ENCODE measurements around the gene MYL12B.

MYL12B gene

DNA sequence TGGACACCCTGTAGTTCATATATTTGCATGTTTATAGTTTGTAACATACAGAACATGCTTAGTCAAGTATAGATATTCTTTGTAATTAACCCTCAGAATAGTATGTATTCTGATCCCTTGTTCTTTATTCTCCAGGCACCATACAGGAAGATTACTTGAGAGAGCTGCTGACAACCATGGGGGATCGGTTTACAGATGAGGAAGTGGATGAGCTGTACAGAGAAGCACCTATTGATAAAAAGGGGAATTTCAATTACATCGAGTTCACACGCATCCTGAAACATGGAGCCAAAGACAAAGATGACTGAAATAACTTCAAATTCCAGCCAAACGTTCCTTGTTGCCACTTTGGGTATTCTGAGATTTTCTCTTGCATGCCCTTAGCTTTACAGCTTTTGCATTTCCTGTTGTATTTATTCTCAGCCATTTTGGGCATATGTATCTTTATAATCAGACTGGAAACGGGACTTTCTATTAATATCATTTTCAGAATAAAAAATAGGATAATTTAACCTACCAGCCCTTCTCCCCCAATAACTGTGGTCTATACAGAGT is 6.2 kb upstream of the MYL12B start:
- no peak overlapping the region for H2BK12ac ChIP-seq (ENCODE audit: low read length)
- H2AK5ac ChIP-seq (ENCODE audit: low read depth, low read length) = no peak overlapping the region
- H3K27ac ChIP-seq (replicated peaks; ENCODE audit: low read length) = no peak overlapping the region
- no peak overlapping the region for H3K9ac ChIP-seq (ENCODE audit: low read depth, low read length, poor library complexity)
- no peak for DNase-seq (ENCODE audit: low spot score)
- no peak overlapping the region for H3K4ac ChIP-seq (ENCODE audit: low read length)
- no peaks in the 10 kb centered on the region for H3K79me1 ChIP-seq (ENCODE audit: low read depth, low read length)
- H3K36me3 ChIP-seq (replicated peaks in 1 of 2; ENCODE audit: control insufficient read depth in 2 of 2, insufficient read depth in 2 of 2, low read length in 2 of 2) = peaks cover 20 to 84% of the 10 kb centered on the region in 2 donors
- no peak overlapping the region for H2AFZ ChIP-seq (ENCODE audit: low read length)
- H4K8ac ChIP-seq (ENCODE audit: low read depth, low read length) = no peak overlapping the region
- H3K18ac ChIP-seq (ENCODE audit: low read length) = no peak overlapping the region
- no peak overlapping the region for H3K4me3 ChIP-seq (ENCODE audit: low read length in 2 of 2)
- no peak overlapping the region for H4K91ac ChIP-seq (ENCODE audit: low read depth, low read length, poor library complexity)
- H2BK5ac ChIP-seq (ENCODE audit: low read length) = no peak overlapping the region
- H3K9me3 ChIP-seq (replicated peaks in 1 of 2; ENCODE audit: control insufficient read depth in 2 of 2, insufficient read depth in 1 of 2, low read depth in 1 of 2, low read length in 2 of 2) = no peaks in the 10 kb centered on the region
- H3K4me1 ChIP-seq (ENCODE audit: control insufficient read depth in 2 of 2, insufficient read depth in 1 of 2, low read depth in 1 of 2, low read length in 2 of 2) = no peaks in the 10 kb centered on the region
- no peak overlapping the region for H3K23ac ChIP-seq (ENCODE audit: low read depth, low read length, poor library complexity)
- no peak overlapping the region for H3K4me2 ChIP-seq (ENCODE audit: insufficient read depth, low read length, poor library complexity, severe bottlenecking)
- no peak overlapping the region for H2BK15ac ChIP-seq (ENCODE audit: low read length)
- H3K27me3 ChIP-seq (ENCODE audit: control insufficient read depth in 3 of 3, insufficient read depth in 3 of 3, low read depth in 1 of 3, low read length in 3 of 3) = no peaks in the 10 kb centered on the region
- H2BK120ac ChIP-seq (ENCODE audit: low read depth, low read length) = no peak overlapping the region
- no CpG with 5 or more reads among the region's 5 CpGs for WGBS, 2 donors (ENCODE audit: extremely low coverage in 2 of 2, insufficient read length in 2 of 2, insufficient replicate concordance in 1 of 2)
- H3K14ac ChIP-seq (ENCODE audit: low read length) = no peak overlapping the region

- Histone ChIP-seq H3K9ac (ENCODE audit: low read depth, low read length, poor library complexity) (no peak overlapping the region), H3K4me3 (ENCODE audit: low read length in 2 of 2) (no peak overlapping the region), H3K14ac (ENCODE audit: low read length) (no peak overlapping the region), H2AK5ac (ENCODE audit: low read depth, low read length) (no peak overlapping the region), H3K79me1 (ENCODE audit: low read depth, low read length) (no peaks in the 10 kb centered on the region), H3K4me2 (ENCODE audit: insufficient read depth, low read length, poor library complexity, severe bottlenecking) (no peak overlapping the region), H3K9me3 (replicated peaks in 1 of 2; ENCODE audit: control insufficient read depth in 2 of 2, insufficient read depth in 1 of 2, low read depth in 1 of 2, low read length in 2 of 2) (no peaks in the 10 kb centered on the region), H3K27ac (replicated peaks; ENCODE audit: low read length) (no peak overlapping the region), H3K18ac (ENCODE audit: low read length) (no peak overlapping the region), H3K4me1 (ENCODE audit: control insufficient read depth in 2 of 2, insufficient read depth in 1 of 2, low read depth in 1 of 2, low read length in 2 of 2) (no peaks in the 10 kb centered on the region), H3K23ac (ENCODE audit: low read depth, low read length, poor library complexity) (no peak overlapping the region), H2BK12ac (ENCODE audit: low read length) (no peak overlapping the region), H4K91ac (ENCODE audit: low read depth, low read length, poor library complexity) (no peak overlapping the region), H2BK15ac (ENCODE audit: low read length) (no peak overlapping the region), H2AFZ (ENCODE audit: low read length) (no peak overlapping the region), H4K8ac (ENCODE audit: low read depth, low read length) (no peak overlapping the region), H3K36me3 (replicated peaks in 1 of 2; ENCODE audit: control insufficient read depth in 2 of 2, insufficient read depth in 2 of 2, low read length in 2 of 2) (peaks cover 20 to 73% of the 10 kb centered on the region in 2 donors), H3K27me3 (ENCODE audit: control insufficient read depth in 3 of 3, insufficient read depth in 3 of 3, low read depth in 1 of 3, low read length in 3 of 3) (no peaks in the 10 kb centered on the region), H3K4ac (ENCODE audit: low read length) (no peak overlapping the region), H2BK5ac (ENCODE audit: low read length) (no peak overlapping the region), H2BK120ac (ENCODE audit: low read depth, low read length) (no peak overlapping the region)
- WGBS, 2 donors (ENCODE audit: extremely low coverage in 2 of 2, insufficient read length in 2 of 2, insufficient replicate concordance in 1 of 2) = no CpG with 5 or more reads among the region's 5 CpGs
- DNase-seq (ENCODE audit: low spot score) = no peak
Observed at GRCh38 chr18:3256693-3257626, 5.0 kb upstream of the MYL12B start.

GRCh38 chr18:3257627-3258120 is 4.3 kb upstream of the MYL12B start:
- Histone ChIP-seq H2BK120ac (ENCODE audit: low read depth, low read length) (no peak overlapping the region), H2BK15ac (ENCODE audit: low read length) (no peak overlapping the region), H3K14ac (ENCODE audit: low read length) (no peak overlapping the region), H3K23ac (ENCODE audit: low read depth, low read length, poor library complexity) (no peak overlapping the region), H3K18ac (ENCODE audit: low read length) (no peak overlapping the region), H3K4me2 (ENCODE audit: insufficient read depth, low read length, poor library complexity, severe bottlenecking) (no peak overlapping the region), H2AFZ (ENCODE audit: low read length) (no peak overlapping the region), H2BK5ac (ENCODE audit: low read length) (no peak overlapping the region), H3K9ac (ENCODE audit: low read depth, low read length, poor library complexity) (no peak overlapping the region), H3K4ac (ENCODE audit: low read length) (no peak overlapping the region), H3K4me3 (ENCODE audit: low read length in 2 of 2) (no peak overlapping the region), H3K9me3 (replicated peaks in 1 of 2; ENCODE audit: control insufficient read depth in 2 of 2, insufficient read depth in 1 of 2, low read depth in 1 of 2, low read length in 2 of 2) (no peaks in the 10 kb centered on the region), H2AK5ac (ENCODE audit: low read depth, low read length) (no peak overlapping the region), H4K91ac (ENCODE audit: low read depth, low read length, poor library complexity) (no peak overlapping the region), H3K27ac (replicated peaks; ENCODE audit: low read length) (no peak overlapping the region), H3K4me1 (ENCODE audit: control insufficient read depth in 2 of 2, insufficient read depth in 1 of 2, low read depth in 1 of 2, low read length in 2 of 2) (no peaks in the 10 kb centered on the region), H3K79me1 (ENCODE audit: low read depth, low read length) (peaks cover 4% of the 10 kb centered on the region), H3K27me3 (ENCODE audit: control insufficient read depth in 3 of 3, insufficient read depth in 3 of 3, low read depth in 1 of 3, low read length in 3 of 3) (no peaks in the 10 kb centered on the region), H3K36me3 (replicated peaks in 1 of 2; ENCODE audit: control insufficient read depth in 2 of 2, insufficient read depth in 2 of 2, low read length in 2 of 2) (peaks cover 20 to 65% of the 10 kb centered on the region in 2 donors), H4K8ac (ENCODE audit: low read depth, low read length) (no peak overlapping the region), H2BK12ac (ENCODE audit: low read length) (no peak overlapping the region)
- no peak for DNase-seq (ENCODE audit: low spot score)
- WGBS, 2 donors (ENCODE audit: extremely low coverage in 2 of 2, insufficient read length in 2 of 2, insufficient replicate concordance in 1 of 2) = no CpG with 5 or more reads among the region's 2 CpGs

- no peak overlapping the region for H2BK5ac ChIP-seq (ENCODE audit: low read length)
- H2BK15ac ChIP-seq (ENCODE audit: low read length) = no peak overlapping the region
- no peak overlapping the region for H2BK12ac ChIP-seq (ENCODE audit: low read length)
- peak overlapping the region; percentile 52 for H3K4me2 ChIP-seq (ENCODE audit: insufficient read depth, low read length, poor library complexity, severe bottlenecking)
- H4K8ac ChIP-seq (ENCODE audit: low read depth, low read length) = no peak overlapping the region
- H3K23ac ChIP-seq (ENCODE audit: low read depth, low read length, poor library complexity) = no peak overlapping the region
- no peak overlapping the region for H3K4ac ChIP-seq (ENCODE audit: low read length)
- no peak overlapping the region for H3K14ac ChIP-seq (ENCODE audit: low read length)
- no peak overlapping the region for H2AK5ac ChIP-seq (ENCODE audit: low read depth, low read length)
- no CpG with 5 or more reads among the region's 5 CpGs for WGBS, 2 donors (ENCODE audit: extremely low coverage in 2 of 2, insufficient read length in 2 of 2, insufficient replicate concordance in 1 of 2)
- peaks cover 6 to 32% of the 10 kb centered on the region in 2 donors for H3K36me3 ChIP-seq (replicated peaks in 1 of 2; ENCODE audit: control insufficient read depth in 2 of 2, insufficient read depth in 2 of 2, low read length in 2 of 2)
- no peak overlapping the region for H3K18ac ChIP-seq (ENCODE audit: low read length)
- H3K9me3 ChIP-seq (replicated peaks in 1 of 2; ENCODE audit: control insufficient read depth in 2 of 2, insufficient read depth in 1 of 2, low read depth in 1 of 2, low read length in 2 of 2) = no peaks in the 10 kb centered on the region
- H3K27ac ChIP-seq (replicated peaks; ENCODE audit: low read length) = peak overlapping the region; percentile 94
- H3K4me3 ChIP-seq (ENCODE audit: low read length in 2 of 2) = peak overlapping the region; percentile 65 to 98
- no peak overlapping the region for H3K9ac ChIP-seq (ENCODE audit: low read depth, low read length, poor library complexity)
- no peak overlapping the region for H4K91ac ChIP-seq (ENCODE audit: low read depth, low read length, poor library complexity)
- DNase-seq (ENCODE audit: low spot score) = no peak
- no peak overlapping the region for H2BK120ac ChIP-seq (ENCODE audit: low read depth, low read length)
- H3K79me1 ChIP-seq (ENCODE audit: low read depth, low read length) = peaks cover 6% of the 10 kb centered on the region
- no peaks in the 10 kb centered on the region for H3K27me3 ChIP-seq (ENCODE audit: control insufficient read depth in 3 of 3, insufficient read depth in 3 of 3, low read depth in 1 of 3, low read length in 3 of 3)
- H3K4me1 ChIP-seq (ENCODE audit: control insufficient read depth in 2 of 2, insufficient read depth in 1 of 2, low read depth in 1 of 2, low read length in 2 of 2) = peaks cover 6 to 8% of the 10 kb centered on the region in 2 donors
- H2AFZ ChIP-seq (ENCODE audit: low read length) = peak overlapping the region; percentile 99
Observed at GRCh38 chr18:3260995-3261372, 949 bp upstream of the MYL12B start.

Measured in neuronal stem cell (in vitro differentiated cells).